NCI-H1417 treated with DMSO at 0.1 percent for 48 hours (cell line): Measurements from ENCODE around the gene REG3A.

Experiments used
- DNase-seq: peaks from one replicate; lab custom pipeline; 2025; lab: John Stamatoyannopoulos, UW

The REG3A gene

DNA sequence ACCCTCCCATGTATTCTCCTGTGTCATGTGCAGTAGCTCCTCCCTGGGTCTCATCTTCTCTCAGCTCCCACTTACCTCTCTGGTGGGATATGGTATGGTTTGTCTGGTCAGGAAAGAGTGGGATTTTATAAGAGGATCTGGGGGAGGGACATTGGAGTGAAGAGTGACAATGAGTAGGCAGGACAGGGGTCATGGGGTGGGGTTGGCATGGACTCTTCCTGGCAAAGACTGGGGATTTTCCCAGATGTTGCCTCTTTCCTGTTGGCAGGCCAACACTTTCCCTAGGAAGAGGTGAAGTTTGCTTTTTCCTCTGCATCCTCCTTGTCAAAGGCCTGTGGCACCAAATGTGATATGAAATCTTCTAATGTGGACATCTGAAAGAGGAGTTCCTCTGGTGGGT lies at the start of gene REG3A:
Gene REG3A, minus strand, starts transcription at position 101 of the 400 bp plus-strand sequence. CDS start 348 bp downstream, outside the sequence.
- DNase-seq, result no peak

DNA sequence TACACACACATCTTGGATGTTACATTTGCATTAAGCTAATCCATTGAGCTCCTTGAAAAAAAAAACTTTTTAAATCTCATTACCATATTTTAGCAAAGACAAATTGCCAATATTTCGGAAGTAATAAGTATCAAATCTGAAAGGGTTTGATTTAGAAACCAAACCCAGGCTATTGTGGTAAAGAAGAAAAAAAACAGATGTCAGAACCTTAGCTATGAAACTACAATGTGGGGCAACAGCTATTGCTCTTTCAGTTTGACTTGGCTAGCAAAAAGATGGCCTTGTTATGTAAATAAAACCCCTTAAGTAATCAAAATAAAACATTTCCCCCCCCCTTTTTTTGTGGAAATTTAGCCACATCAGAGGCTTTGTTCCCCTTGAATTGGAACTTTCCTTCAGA lies 41.2 kb upstream of the REG3A start:
- no peak for DNase-seq

DNA sequence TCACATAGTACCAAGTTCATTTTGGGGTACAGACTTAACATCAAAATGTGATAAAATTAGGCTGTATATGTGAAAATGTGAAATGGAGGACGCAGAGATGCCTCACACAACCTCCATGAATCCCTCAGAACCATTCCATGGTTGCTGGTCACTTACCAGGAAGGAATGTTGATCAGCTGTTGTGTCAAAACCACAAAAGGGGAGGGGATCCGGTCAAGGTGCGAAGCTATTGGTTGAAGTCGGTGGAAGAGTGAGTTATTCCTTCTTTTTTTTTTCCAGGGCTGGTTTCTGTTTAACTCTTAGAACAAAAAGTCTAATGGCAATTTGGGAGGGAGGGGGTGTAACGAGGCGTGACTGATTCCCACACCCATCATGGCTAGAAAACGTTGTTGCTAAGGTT lies 32.3 kb upstream of the REG3A start:
- DNase-seq, result no peak

DNA sequence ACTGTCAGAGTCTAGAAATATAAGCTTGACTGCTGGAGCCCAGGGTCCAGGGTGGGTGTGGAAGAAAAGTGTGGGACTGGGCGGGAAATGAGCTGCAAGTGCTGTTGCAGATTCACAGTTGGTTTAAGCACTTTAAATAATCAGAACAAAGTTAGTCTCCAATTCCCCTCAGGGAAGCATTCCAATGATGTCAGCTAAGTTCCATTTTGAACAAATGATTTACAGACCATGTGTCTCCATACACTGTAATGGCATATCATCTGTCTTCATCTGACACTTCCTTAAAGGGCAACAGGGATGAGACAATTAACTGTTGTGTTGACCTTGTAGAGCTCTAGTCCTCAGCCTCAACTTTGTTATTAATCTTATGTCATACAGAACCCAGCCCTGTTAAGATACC lies 31.5 kb upstream of the REG3A start:
- DNase-seq, result no peak

DNA sequence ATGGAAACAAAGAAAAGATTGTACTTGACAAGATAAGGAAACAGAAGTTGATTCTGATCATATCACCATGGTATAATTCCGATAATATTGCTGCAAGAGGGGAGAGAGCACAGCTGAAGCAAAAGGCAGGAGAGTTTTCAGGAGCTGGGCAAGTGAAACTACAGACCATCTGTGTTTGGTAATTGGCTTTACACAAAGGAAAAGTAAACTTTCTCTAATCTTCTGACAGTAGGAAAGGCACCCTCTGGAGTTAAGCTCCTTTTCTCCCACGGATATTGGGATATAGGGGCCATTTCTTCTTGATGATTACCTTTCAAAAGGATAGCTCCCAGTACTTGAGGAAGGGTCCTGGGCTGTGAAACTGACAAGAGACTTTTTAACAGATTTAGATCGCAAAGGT lies 29.9 kb upstream of the REG3A start:
- no peak for DNase-seq

DNA sequence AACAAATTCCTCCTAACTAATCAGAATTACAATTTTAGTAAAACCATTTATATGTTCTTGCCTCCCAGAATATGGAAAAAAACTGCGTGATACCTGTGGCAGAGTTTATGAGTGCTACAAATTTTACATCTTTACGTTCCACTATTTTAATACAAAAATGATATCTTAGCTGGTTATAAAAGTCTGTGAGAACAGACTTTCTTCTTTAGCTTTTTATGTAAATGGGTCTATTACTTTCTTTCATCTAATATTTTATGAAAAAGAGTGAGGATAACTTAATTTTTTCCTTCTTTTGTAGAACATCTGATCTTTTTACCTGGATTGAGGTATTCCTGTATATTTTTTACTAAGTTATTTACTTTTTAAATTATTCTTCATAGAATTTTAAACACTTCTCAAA lies 22.1 kb upstream of the REG3A start:
- DNase-seq, result no peak

DNA sequence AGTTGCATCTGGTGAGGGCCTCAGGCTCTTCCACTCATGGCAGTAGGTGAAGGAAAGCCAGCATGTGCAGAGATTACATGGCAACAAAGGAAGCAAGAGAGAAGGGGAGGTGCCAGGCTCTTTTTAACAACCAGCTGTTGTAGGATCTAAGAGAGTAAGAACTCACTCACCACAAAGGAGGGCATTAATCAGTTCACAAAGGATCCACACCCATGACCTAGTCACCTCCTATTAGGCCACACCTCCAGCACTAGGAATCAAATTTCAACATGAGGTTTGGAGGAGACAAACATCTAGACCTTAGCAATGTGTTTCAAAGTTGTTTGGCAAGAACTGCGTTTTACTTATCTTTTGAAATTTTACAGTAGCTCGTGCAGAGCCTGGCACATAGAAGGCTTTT lies 20.5 kb upstream of the REG3A start:
- no peak for DNase-seq

DNA sequence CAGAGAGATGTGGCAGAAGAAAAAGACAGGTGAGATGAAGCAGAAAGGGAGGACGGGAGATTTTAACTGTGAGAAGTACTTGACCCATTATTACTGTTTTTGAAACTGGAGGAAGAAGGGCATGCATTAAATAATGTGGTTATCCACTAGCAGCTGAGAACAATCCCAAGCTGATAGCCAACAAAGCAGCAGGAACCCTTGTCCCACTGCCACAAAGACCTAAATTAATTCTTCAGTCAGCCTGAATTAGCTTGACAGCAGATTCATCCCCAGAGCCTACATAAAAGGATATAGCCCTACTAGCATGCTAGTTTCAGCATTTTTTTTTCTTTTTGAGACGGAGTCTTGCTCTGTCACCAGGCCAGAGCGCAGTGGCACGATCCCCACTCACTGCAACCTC lies 19.5 kb upstream of the REG3A start:
- DNase-seq, result no peak

DNA sequence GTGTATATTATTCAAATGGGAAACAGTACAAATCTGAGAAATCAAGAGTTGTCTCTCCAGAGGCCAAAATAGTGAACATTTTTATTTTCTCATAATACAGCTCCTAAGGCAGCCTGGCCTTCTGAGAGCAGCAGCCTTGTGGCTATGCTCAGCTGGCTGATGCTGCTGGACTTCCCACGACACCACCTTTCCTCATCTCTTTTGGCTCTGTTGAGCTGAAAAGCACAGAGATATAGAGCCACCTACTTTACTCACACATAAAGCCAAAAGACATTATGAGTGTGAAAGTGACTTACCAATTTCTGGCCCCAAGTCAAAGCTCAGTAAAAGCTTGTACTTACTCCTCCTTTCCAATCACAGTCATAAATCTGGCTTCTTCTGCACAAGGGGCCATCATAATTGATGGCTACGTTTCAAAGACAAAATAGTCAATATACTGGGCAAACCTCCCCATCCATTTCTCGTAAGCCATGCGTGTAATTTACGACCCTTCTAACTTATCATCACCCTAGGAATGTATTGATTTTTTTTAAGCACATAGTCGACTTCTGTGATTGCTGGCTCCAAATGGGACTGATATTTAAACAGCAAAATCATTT lies 18.6 kb upstream of the REG3A start:
- DNase-seq, result no peak

DNA sequence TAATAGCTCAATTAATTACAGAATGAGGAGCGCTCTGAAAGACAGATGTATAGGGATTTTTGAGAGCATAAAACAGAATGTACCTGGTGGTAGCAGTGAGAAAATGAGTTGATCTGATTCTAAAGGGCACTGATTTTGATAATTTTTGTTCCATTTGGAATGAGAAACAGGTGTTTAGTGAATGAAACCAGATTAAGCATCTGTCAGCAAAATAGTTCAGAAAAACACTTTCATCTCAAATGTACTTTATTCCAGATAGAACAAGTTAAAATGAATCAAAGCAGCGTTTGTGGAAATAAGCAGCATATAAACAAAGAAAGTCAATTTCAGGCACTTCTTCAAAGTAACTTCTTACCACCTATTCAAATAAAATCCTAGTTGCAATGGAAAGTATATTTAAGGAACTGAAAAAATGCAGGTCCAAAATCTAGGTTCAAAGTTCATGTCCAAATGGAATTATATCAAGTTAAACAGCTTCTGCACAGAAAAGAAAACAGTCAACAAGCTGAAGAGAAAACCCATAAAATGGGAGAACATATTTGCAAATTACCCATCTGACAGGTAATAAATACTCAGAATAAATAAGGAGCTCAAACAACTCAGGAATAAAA lies 11.9 kb upstream of the REG3A start:
- DNase-seq, result no peak

DNA sequence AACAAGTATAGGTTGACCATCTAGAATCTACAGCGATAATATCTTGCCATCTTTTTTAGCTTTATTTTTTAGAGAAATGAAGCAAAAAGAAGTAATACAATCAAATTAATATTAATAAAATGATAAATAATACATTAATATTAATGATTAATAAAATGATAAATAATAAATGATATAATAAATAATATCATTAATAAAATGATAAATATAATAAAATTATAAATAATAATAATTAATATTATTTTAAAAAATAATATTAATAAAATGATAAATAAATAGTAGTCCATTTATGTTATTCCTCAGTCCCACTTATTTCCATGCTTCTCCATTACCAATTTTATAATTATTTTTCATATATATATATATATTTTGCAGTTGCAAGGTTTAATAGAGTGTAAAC lies 3.2 kb upstream of the REG3A start:
- no peak for DNase-seq

DNA sequence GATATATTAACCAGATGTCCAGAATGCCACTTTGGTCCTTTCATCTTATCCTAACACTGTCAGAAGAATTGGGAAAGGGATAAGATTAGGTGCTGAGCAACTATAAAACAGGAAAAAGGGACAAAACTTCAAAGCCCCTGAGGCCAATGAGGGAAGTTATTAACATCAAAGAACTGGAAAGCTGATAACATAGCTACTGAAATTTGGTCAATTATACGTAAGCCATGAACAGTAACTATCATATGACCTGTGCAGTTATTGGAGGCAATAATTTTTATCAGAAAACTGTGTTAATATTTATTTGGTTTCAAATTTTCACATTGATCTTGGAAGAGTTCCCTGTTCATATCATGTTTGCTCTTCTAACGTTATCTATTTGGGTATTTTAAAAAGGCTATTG lies 2.6 kb upstream of the REG3A start:
- DNase-seq, result no peak

DNA sequence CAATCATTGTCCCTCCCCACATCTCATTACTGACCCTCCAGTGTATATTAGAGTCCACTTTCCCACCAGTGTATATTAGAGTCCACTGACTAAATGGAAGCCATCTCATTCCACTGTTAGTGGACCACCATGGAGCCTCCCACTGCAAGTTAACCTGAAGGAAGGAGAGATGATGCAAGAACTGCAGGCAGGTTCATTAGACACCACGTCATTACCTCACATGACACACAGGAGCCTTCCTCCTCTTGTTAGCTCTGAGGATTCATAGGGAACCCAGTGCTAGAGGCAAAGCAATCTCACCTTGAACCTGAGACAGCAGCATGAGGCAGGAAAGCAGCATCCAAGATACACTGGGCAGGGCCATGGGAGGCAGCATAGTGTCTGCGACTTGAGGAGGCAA lies 523 bp downstream of the REG3A start:
- no peak for DNase-seq

DNA sequence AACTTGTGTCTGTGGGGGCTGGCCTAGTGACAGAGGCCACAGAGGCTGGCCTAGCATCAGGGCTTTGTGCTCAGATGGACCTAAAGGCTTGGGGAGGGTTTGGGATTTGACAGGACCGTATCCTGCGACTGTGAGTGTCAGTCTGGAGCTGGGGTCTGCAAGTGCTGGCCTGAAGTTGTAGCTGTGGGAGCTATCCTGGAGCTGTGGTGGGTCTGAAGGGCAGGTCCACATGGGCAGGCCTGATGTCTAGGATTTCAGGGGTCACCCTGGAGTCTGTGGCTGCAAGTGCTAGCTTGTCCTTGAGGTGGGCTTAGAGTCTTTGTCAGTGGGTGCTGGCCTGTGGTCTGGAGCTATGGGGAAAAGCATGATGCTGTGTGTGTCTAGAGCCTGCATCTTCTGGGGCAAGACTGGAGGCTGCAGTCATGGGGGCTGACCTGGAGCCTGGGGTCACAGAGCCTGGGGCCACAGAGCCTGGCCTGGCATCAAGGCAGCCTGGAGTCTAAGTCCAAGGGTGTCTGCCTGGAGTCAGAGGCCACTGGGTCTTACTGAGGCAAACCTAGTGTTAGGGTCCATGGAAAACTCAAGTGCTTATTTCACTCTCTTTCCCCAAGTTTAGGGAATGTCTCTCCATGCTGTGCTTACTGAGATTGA lies 3.6 kb downstream of the REG3A start:
- no peak for DNase-seq

DNA sequence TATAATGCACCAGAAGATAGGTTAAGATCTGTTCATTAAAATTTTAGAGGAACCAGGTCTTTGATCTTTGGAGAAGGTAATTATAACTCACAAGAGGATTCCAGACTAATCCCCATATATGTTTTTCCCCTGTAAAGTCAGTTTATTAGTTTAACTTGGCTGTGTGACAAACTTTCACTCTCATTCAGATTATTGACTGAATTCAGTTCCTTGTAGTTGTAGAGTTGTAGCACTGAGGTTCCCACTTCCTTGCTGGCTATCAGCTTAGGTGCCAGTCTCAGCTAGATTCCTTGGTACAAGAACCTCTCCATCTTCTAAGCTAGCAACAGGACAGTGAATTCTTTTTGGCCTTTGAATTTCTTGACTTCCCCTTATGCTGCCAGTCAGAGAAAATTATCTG lies 20.1 kb downstream of the REG3A start:
- no peak for DNase-seq

DNA sequence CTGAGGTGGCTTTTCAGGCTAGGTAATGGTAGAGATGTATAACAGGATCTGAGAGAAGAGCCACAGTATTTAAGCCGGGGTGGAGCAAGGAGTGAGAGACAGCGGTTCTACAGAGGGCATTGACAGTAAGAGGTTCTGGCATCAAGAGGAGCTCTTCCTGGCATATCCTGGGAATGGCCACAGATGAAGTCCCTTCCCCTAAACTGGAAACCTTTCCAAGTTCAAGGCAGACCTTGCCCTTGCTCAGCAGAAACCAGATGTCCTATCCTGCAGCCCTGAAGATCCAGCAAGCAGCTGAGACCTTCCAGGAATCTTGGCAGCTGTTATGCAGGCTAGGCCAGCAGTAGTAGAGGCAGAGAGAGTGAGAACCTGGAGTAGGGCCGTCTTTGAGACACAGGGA lies 21.2 kb downstream of the REG3A start:
- DNase-seq, result no peak

DNA sequence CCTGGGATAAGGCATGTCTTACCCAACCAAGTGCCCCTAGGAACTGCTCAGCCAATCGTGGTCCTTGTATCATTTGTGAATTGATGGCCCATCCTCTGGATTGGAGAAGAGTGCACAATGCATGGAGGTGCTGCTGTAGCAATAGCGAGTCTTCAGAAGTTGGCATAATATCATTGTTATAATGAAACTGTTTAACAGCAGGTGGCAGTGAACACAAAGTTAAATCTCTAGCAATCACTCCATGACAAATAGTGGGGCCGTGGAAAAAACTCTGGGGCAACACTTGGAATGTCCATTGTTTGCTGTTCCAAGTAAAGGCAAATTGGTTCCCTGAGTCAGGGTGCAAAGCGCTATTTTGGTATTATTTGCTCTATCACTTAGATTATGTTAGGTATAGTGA lies 27.9 kb downstream of the REG3A start:
- no peak for DNase-seq

DNA sequence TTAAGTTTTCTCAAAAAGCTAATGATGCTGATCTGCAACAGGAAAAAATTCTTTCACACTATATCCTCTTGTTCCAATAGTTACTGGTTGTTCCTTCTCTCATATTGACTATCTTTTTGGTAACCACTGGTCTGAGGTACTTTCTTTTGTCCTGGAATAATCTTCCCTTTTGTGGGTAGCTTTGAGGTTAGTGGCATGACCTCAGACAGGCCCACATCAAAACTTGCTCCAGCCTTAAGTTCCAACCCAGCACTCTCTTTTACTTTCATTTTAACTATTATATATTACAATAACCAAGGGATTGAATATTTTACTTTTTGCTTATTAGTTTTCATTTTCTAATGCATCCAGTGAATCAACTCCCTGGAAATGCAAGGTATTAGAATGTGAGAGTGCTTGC lies 29.7 kb downstream of the REG3A start:
- no peak for DNase-seq

DNA sequence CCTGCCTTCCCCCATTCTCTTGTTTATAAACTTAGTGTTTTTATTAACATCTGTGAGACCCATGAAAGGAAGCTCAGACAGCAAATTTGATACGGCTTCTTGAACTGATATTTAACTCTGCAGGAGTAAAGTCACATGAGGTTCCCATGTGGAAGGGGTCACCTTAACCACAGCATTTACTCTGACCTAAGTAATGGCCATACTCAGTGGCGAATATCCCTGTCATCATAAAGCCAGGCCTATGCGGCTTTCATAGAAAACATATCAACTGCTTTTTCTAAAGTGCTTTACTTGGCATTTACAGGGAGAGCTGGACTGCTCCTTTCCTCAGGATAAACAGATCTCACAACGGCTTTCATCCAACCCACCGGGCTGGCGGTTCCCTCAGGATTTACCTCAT lies 30.3 kb downstream of the REG3A start:
- no peak for DNase-seq

DNA sequence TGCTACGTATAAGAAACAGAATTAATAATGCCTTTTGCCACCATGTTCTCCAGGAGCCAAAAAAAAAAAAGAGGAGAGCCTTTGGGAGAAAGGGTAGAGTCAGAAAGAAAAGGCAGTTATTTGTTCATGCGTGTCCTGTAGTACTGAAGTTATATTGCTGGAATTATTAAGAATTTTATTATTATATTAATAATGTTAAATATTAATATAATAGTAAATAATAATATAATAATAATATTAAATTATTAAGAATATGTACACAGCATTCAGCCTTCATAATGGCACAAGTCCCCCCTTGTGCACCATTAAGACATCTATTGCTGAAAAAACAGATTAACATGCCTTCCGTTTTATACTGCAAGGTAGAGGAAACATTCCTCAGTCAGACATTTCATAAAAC lies 31.1 kb downstream of the REG3A start:
- DNase-seq, result no peak

DNA sequence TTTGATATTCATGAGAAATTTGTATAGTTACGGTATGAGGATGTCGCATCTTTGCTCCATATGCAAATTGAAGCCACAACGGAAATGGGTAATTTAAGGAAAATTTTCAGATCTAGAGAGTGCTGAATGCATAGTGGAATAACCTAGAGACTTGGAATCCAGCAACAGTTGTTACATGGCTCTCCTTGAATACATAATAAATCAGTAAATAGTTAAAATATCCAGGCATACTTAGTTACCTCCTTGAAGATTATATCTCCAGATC lies 33.9 kb downstream of the REG3A start:
- DNase-seq, result no peak

DNA sequence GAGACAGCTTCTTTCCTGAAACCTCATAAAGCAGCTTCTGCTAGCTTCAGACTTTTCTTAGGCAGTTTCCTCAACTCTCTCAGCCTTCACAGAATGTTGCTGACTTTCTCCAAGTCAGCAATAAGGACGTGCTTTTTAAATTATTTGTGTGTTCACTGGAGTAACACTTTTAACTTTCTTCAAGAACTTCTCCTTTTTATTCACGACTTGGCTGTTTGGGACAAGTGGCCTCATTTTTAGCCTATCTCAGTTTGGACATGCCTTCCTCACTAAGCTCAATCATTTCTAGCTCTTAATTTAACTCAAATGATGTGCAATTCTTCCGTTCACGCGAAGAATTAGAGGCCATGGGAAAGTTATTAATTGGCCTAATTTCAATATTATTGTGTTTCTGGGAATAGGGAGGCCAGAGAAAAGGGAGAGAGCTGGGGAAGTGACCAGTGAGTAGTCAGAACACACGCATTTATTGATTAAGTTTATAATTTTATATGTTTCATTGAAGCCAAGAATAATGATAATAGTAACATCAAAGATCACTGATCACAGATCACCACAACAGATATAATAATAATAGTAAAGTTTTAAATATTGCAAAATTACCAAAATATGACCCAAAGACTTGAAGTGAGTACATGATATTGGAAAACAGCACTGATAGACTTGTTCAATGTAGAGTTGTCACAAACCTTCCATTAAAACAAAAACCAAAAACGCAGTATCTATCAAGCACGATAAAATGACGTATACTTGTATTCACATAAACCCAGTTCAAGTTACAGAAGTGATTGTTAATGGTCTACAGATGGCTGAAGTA lies 34.4 kb downstream of the REG3A start:
- no peak for DNase-seq

DNA sequence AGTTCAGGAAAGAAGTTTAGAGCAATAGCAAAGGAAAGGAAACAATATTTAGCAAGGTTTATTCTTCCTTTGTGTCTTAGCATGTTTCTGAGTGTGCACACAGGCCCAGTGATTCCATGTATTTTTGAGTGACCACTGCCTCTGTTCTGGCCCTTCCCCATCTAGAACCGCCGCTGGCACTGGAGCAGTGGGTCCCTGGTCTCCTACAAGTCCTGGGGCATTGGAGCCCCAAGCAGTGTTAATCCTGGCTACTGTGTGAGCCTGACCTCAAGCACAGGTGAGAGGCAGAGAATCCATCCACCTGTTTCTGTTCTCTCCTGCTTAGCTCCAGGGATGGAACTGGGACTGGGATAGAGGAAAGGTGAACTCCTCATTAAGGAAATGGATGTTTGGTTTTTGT lies 36.9 kb downstream of the REG3A start:
- DNase-seq, result no peak
